ENCODE data around the gene PILRA. TPM values are rescaled to one million over a fixed set of nuclear protein-coding genes. Genes with fewer than 3 reads are reported as not detected.
A peak's percentile ranks its signal among the peaks of the same experiment; 100 is the strongest.

Gene PILRA
- total and polyA plus RNA-seq, 2 donors (not counting 1 experiment from before 2014, with no cell fraction given) = 10.3 to 23.0 TPM

DNA sequence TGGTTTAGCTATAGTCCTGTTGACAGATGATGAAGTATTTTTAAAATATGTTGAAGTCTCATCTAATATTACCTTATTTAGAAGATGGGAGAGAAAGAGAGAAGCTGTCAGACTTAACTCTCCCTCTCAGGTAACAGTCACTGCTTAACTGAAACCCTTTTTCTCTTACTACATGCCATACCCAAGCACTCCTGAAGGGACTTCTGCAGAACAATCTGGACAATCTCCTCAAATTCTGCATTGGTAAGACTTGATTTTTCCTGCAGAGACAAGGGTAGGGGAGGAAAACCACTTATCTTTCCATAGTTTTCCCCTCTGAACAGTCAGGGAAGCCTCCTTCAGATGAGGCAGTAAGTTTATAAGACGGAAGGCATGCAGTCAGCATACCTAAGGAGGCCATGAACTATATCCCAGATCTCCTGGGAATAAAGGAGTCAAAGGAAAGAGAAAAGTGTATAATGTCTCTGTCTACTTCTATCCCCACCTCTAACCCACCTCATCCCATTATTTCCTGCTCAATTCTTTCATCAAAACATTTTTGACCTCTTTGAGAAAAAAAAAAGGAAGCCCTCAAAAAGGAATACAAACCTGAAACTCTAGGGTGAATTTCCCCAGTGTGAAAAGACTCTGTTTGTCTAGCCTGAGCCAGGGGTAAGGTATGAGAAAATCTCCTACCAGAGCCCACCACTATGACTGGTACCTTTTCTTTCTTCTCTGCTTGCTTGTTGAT, 45.8 kb downstream of the PILRA start:
- intact Hi-C loops (cut with micrococcal nuclease) = no loop called here
- peaks cover under 1 to 1% of the 10 kb centered on the region in 2 experiments for H3K36me3 ChIP-seq (replicated peaks in 1 of 2; ENCODE audit: control extremely low read depth in 1 of 2, control insufficient read depth in 1 of 2, extremely low read depth in 1 of 2, insufficient read depth in 2 of 2, low read length in 1 of 2)
- no peak overlapping the region for H3K4me2 ChIP-seq (replicated peaks; ENCODE audit: low read depth, low read length, poor library complexity, severe bottlenecking)
- H2AFZ ChIP-seq (ENCODE audit: insufficient read depth, low read depth, low read length, poor library complexity, severe bottlenecking) = no peak overlapping the region
- H3K27ac ChIP-seq (ENCODE audit: low read length in 2 of 2) = no peak overlapping the region
- no peak for TF ChIP-seq EZH2 (IDR thresholded peaks at IDR 0.05; ENCODE audit: borderline replicate concordance, insufficient read depth, low read depth, low read length, poor library complexity, severe bottlenecking)
- H3K9me3 Mint-ChIP-seq (ENCODE audit: insufficient read depth) = no peaks in the 10 kb centered on the region
- no peaks in the 10 kb centered on the region for H3K79me2 ChIP-seq (ENCODE audit: control insufficient read depth, insufficient read depth, low read length)
- no peaks in the 10 kb centered on the region for H4K20me1 ChIP-seq (ENCODE audit: control insufficient read depth, insufficient read depth, low read length, poor library complexity, severe bottlenecking)
- H3K4me3 Mint-ChIP-seq = no peak overlapping the region
- no peaks in the 10 kb centered on the region for H3K9me3 ChIP-seq (ENCODE audit: control extremely low read depth in 1 of 3, control insufficient read depth in 2 of 3, insufficient read depth in 1 of 3, low read length in 2 of 3)
- POLR2A ChIA-PET = interaction anchor here (0.7 to 1.0 kb wide), 2 partner anchors 10 to 1523 kb away, joined by 3 read pairs; partner anchors contain the start of gene MEPCE
- no peak for DNase-seq
- no peak overlapping the region for H3K4me3 ChIP-seq (ENCODE audit: control extremely low read depth in 1 of 5, extremely low read depth in 1 of 5, insufficient read depth in 1 of 5, low read depth in 2 of 5, low read length in 4 of 5)
- no peak overlapping the region for H3K9ac ChIP-seq (ENCODE audit: low read length)
- WGBS (ENCODE audit: insufficient coverage) = no CpG with 5 or more reads among the region's 1 CpG
- H3K4me1 ChIP-seq (ENCODE audit: control insufficient read depth in 2 of 2, insufficient read depth in 2 of 2, low read length in 2 of 2) = no peaks in the 10 kb centered on the region
- no peaks in the 10 kb centered on the region for H3K27me3 Mint-ChIP-seq
- no peak overlapping the region for H3K27ac Mint-ChIP-seq
- CTCF ChIA-PET = interaction anchor here (0.7 to 0.9 kb wide), 3 partner anchors 11 to 863 kb away, joined by 3 read pairs; no protein-coding TSS in a partner anchor
- H3K27me3 ChIP-seq (replicated peaks in 1 of 4; ENCODE audit: control extremely low read depth in 1 of 4, control insufficient read depth in 3 of 4, insufficient read depth in 4 of 4, low read length in 3 of 4) = no peaks in the 10 kb centered on the region
- H3K4me1 Mint-ChIP-seq = peaks cover 5% of the 10 kb centered on the region
- ATAC-seq (ENCODE audit: low read depth) = no peak

DNA sequence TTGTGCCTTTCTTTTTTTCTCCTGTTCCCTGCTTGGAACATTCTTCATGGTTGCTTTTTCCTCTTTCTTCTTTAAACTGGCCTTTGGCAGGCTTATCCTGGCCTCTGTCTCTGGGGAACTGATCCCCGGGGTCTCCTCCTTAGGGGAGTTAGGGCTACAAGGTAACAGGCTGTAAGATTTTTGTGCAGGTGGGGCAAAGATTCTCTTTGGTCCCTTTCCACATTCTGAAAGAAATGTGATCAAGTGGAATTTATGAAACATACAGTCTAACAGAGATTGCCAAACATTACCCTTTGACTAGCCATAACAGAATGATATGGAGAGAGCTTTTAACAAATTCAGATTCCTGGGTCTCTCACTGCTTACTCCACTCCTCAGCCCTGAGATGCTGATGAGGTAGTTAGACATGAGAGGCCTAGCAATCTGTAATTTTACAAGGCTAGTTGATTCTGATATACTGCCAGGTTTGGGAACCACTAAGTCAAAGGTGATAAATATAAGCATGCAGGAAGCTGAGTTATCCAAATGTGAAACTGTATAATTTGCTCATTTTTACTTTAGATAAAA, 46.5 kb downstream of the PILRA start:
- POLR2A ChIA-PET = interaction anchor here (1.0 kb wide), 1 partner anchor 10 kb away, joined by 3 read pairs; the partner anchor contains the start of gene MEPCE
- no CpG with 5 or more reads among the region's 1 CpG for WGBS (ENCODE audit: insufficient coverage)
- CTCF ChIA-PET = interaction anchor here (0.9 to 2.2 kb wide), 3 partner anchors 8 to 16 kb away, joined by 3 to 5 read pairs (median 3); no protein-coding TSS in a partner anchor

More for the DNA sequence above, 46.5 kb downstream of the PILRA start:
- Mint-ChIP-seq H3K27ac (peak overlapping the region; percentile 22), H3K9me3 (ENCODE audit: insufficient read depth) (no peaks in the 10 kb centered on the region), H3K27me3 (no peaks in the 10 kb centered on the region), H3K4me1 (peaks cover 5% of the 10 kb centered on the region), H3K4me3 (no peak overlapping the region)
- H2AFZ ChIP-seq (ENCODE audit: insufficient read depth, low read depth, low read length, poor library complexity, severe bottlenecking) = no peak overlapping the region
- no peak overlapping the region for H3K4me2 ChIP-seq (replicated peaks; ENCODE audit: low read depth, low read length, poor library complexity, severe bottlenecking)
- no peaks in the 10 kb centered on the region for H3K4me1 ChIP-seq (ENCODE audit: control insufficient read depth in 2 of 2, insufficient read depth in 2 of 2, low read length in 2 of 2)
- H3K36me3 ChIP-seq (replicated peaks in 1 of 2; ENCODE audit: control extremely low read depth in 1 of 2, control insufficient read depth in 1 of 2, extremely low read depth in 1 of 2, insufficient read depth in 2 of 2, low read length in 1 of 2) = peaks cover 1 to 3% of the 10 kb centered on the region in 2 experiments
- H3K79me2 ChIP-seq (ENCODE audit: control insufficient read depth, insufficient read depth, low read length) = no peaks in the 10 kb centered on the region
- H3K4me3 ChIP-seq (ENCODE audit: control extremely low read depth in 1 of 5, extremely low read depth in 1 of 5, insufficient read depth in 1 of 5, low read depth in 2 of 5, low read length in 4 of 5) = no peak overlapping the region
- ATAC-seq (ENCODE audit: low read depth) (no peak), DNase-seq (no peak)
- H3K27ac ChIP-seq (ENCODE audit: low read length in 2 of 2) = no peak overlapping the region
- H3K9me3 ChIP-seq (ENCODE audit: control extremely low read depth in 1 of 3, control insufficient read depth in 2 of 3, insufficient read depth in 1 of 3, low read length in 2 of 3) = no peaks in the 10 kb centered on the region
- no peaks in the 10 kb centered on the region for H4K20me1 ChIP-seq (ENCODE audit: control insufficient read depth, insufficient read depth, low read length, poor library complexity, severe bottlenecking)
- intact Hi-C loops (cut with micrococcal nuclease) = no loop called here
- no peak overlapping the region for H3K9ac ChIP-seq (ENCODE audit: low read length)
- TF ChIP-seq EZH2 (IDR thresholded peaks at IDR 0.05; ENCODE audit: borderline replicate concordance, insufficient read depth, low read depth, low read length, poor library complexity, severe bottlenecking) = no peak
- TF ChIP-seq, protein P1, sequence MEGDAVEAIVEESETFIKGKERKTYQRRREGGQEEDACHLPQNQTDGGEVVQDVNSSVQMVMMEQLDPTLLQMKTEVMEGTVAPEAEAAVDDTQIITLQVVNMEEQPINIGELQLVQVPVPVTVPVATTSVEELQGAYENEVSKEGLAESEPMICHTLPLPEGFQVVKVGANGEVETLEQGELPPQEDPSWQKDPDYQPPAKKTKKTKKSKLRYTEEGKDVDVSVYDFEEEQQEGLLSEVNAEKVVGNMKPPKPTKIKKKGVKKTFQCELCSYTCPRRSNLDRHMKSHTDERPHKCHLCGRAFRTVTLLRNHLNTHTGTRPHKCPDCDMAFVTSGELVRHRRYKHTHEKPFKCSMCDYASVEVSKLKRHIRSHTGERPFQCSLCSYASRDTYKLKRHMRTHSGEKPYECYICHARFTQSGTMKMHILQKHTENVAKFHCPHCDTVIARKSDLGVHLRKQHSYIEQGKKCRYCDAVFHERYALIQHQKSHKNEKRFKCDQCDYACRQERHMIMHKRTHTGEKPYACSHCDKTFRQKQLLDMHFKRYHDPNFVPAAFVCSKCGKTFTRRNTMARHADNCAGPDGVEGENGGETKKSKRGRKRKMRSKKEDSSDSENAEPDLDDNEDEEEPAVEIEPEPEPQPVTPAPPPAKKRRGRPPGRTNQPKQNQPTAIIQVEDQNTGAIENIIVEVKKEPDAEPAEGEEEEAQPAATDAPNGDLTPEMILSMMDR (IDR thresholded peaks at IDR 0.05) = no peak
- no peaks in the 10 kb centered on the region for H3K27me3 ChIP-seq (replicated peaks in 1 of 4; ENCODE audit: control extremely low read depth in 1 of 4, control insufficient read depth in 3 of 4, insufficient read depth in 4 of 4, low read length in 3 of 4)

Data from B cell (primary cell).